GM19455 (cell line): ENCODE results near the gene COA8.

ENCODE experiments used
- ATAC-seq: cut with Tn5 transposase; IDR thresholded peaks from one replicate; pipeline ENCODE4 v1.9.1; 2021; ENCODE audit not compliant: unreplicated experiment

The COA8 gene

DNA sequence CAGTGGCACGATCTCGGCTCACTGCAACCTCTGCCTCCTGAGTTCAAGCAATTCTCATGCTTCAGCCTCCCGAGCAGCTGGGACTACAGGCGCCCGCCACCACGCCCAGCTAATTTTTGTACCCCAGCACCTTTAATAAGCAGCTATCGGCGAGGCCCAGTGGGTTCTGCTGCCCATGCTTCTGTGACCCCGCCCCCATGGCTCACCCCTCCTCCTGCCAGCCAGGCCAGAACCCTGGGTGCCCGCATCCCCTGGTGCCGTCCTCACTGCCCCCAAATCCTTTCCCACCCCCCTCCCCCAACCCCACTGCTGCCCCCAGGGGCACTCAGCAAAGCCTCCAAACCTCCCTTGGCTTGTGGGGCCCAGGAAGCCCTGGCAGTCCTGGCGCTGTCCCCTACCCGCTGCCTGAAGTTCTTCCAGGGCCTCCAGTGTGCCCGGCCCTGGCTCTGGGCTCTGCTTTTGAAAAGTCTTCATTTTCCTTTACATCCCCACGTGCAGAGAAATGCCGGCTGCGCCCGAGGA lies 14.8 kb upstream of the COA8 start:
- no peak for ATAC-seq

DNA sequence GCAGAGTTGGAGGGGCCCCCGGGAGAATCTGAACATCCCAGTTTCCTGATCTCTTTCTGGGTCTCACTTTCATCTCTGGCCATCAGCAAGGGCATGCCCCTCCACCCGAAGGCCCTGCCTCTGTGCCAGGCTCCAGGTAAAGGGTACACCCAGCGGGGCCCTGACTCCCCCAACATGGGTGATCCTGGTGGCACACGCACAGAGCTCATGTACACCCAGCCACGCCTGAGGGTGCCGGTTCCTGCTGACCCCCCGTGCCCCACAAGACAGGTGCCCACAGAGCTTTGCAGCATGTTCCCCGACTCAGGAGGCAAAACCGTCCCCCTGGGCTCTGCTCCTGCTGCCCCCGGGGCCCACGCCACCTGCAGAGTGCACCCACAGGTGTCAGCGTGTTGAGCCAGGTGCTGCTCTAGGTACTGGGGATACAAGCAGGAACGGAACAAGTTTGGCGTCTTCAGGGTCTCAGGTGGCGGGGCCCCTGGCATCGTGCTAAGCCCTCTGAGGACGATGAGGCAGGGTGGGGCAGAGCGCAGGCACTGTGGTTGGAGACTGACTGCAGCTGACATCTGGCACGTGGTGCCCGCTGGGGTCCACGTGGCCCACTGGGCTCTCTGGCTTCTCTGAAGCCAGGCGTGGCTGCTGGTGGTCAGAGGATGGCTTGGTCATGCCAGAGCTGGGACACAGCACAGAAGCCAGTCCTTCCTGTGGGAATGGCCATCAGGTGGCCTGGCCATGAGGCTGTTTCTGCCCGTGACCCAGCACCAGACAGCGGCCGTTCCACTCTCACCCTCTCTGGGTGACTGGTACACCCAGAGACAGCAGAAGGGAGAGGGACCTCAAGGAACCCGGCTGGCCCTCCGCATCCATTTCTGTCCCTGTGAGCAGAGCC lies 14.1 kb upstream of the COA8 start:
- no peak for ATAC-seq

DNA sequence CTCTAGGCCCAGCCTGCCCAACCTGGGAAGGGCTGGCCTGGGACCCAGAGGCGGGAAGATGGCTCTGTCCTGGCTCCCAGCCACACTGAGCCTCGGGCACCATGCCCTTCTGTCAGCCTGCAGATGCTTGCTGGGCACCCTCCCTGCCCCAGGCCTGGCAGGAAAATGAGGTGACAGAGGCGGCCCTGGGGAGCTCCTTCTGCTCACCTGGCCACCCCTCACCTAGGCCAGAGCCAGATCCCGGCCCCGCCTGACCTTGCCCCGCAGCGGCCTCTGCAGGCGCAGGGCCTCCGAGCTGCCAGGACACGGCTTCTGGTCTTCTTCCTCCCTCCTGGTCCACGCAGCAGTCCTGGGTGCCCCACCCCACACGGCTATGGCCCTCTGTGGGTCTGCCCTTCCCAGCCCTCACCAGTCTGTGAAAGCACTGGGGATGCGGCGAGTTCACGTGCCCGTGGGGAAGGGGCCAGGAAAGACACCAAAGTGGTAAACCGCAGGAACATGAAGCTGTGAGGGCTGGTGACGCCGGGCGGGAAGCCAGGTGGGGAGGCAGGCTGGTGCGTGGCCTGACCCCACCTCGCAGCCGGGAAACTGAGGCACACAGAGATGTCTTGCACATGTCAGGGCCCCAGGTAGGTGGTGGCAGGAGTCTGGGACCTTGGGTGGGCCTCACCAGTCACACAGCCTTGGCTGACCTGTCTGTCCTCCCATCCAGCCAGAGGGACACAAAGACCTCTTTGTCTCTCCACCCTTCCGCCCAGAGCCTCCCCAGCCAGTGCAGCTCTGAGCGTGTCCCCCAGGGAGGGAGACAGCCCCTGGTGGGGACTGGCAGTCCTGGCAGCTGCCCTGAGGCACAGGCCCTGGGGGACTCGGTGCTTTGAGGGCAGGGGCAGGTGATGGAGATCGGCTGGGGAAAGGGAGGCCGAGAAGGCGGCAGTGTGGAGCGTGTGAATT lies 13.1 kb upstream of the COA8 start:
- ATAC-seq, result no peak

DNA sequence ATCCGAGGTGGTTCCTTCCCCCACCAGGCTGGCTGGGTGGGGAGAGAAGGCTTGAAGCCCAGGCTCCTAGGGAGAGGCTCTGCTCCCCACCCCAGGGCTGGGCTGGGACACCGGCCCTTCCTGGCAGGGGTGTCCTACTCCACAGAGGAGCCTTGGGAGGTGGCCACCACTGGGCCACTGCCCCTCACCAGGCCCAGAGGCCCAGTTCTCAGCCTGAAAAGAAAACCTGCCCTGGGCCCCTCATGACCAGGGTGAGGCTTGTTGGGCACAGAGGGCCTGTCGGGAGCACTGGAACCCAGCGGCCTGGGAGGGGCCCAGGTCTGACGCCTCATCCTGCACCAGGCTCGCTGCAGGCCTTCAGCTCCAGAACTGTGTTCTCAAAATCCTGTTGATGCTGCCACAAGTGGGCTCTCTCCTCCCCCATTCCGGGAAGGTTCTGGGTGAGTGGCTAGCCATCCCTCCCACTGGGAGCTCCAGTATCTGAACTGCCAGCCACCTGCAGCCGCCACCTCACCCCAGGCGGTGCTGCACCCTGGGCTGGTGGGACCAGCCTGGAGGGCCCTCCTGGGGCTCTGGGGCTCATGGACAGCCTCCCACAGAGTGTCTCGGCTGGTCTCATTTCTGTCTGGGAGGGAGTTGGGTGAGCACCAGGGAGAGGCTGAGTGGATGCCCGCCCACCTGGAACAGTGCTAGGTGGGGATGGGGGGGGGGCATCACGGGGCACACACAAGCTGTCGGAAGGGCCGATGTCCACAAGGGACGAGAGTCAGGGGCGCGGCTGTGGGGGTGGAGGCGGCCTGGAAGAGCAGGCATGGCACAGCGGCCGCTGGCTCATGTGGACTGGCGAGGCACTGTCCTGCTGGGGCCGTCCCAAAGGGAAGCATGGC lies 12.1 kb upstream of the COA8 start:
- no peak for ATAC-seq

DNA sequence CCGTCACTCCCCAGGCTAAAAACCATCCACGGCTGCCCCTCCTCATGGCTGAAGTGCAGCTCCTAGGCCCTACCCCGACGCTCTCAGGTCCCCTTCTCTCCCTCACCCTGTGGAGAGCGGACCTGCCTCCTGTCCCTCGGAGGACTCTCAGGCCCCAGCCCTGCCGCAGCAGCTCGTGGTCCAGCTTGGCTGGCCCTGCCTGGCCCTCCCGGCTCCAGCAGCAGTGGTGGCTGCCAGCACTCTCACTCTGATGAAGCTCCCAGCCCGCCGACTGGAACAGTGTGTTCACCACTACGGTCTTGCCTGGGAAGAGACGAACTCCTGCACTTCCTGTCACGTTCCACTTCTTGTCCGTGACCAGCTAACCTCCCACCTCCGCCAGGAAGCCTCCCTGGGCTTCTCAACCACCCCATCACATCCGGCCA lies 11.4 kb upstream of the COA8 start:
- ATAC-seq, result no peak

DNA sequence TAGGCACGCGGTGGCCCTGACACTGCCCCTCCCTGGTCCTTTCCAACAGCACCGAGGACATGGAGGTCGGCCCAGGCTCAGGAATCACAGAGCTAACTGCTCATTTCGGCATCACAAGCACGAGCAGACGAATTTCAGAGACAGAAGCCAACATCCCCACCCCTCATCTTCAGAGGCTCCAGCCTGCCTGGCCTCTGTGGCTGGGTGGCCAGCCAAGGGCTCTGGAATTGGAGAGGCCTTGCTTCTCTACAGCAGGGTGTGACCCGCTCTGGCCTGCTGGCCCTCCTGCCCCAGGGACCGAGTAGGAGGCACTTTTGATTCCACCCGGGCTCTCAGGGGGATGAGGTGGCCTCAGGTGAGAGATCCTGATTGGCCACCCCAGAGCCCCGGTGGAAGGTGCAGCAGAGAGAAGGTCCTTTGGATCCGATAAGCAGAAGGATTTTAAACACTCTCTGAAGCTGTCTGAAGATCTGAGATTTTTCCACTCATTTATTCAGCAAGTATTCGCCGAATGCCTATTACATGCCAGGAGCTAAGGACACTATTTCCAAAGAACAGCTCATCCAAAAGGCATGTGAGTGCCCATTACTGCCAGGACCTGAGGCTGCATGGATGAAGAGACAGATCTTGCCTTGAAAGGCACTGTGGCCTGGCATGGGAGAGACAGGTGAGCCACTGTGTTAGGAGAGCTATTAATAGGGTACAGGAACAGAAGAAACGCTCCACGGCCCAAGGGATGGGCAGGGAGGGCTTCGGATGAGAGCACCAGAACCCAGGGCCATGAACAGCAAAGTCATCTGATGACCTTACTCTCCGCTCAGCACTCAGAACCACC lies 10.5 kb upstream of the COA8 start:
- ATAC-seq, result no peak

DNA sequence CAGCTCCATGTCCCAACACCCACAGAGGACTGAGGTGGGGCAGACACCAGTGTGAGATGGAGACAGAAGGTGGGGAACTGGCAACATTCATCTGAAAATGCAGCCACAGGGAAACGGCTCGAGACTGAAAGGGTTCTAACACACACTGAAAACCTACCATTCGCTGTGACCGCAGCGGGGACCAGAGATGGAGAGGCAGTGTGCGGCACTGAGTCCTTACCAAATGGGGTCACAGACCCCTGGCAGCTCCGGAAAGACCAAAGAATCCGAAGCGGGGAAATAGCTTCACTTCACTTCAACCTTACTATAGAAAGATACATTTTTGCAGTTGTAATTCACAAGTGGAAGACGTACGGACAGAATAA lies 9.9 kb upstream of the COA8 start:
- ATAC-seq, result no peak

DNA sequence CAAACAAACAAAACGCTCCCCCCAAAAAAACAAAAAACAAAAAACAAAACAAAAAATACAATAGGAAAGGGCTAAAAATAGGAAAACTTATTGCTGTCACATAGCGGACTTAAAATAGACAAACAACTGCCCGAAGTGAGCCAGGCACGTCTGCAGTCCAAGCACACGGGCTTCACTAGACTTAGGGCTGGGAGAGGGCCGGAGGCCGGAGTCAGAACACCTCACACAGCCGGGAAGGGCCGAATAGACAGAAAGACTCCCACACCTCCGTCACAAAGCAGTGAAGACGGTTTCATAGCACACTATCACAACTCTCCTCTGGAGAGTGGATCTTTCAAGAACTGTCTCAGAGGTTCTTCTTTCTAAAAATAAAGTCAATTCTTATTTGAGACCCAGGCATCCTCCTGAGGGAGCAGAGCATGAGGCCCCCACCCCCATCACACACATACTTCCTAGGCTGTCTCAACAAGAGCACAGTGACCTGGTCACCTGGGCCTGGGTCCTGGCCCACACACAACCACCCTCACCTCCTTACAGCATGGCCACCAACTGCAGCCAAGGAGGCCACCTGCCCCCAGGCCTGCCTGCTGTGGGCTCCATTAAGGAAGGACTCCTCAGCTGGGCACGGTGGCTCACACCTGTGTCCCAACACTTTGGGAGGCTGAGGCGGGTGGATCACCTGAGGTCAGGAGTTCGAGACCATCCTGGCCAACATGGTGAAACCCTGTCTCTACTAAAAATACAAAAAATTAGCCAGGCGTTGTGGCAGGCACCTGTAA lies 7.0 kb upstream of the COA8 start:
- ATAC-seq, result no peak

DNA sequence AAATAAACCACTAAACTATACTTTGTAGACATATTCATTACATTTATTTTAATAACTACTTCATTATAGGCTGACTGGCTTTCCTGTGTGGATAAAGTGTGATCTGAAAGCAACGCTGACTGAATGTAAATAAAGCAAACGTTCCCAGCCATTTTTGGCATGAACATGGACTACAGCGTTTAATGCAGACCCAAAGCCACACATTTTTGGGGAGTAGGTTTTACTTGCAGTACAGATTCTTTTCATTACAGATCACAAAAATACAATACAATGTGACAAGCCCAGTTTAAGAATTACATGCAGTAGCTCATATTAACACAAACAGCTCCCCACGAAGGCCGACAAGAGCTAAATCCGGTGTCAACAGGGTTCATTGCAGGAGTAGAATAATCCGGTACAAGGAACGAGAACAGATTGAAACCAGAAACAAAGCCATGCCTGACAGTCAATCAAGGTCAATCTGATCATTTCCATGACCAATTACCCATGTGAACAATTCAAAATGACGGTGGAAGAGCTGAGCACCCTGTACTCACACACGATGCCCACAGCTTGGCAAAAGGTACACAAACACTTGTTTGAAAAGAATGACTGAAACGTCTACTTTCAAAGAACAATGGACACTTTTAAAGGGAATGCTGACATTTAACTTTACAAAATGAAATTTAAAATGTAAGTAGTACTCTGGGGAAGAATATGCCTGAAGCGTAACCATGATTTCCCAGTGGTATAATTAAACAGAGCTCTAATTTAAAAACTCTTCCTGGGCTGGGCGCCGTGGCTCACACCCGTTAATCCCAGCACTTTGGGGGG lies 5.6 kb upstream of the COA8 start:
- ATAC-seq, result no peak

DNA sequence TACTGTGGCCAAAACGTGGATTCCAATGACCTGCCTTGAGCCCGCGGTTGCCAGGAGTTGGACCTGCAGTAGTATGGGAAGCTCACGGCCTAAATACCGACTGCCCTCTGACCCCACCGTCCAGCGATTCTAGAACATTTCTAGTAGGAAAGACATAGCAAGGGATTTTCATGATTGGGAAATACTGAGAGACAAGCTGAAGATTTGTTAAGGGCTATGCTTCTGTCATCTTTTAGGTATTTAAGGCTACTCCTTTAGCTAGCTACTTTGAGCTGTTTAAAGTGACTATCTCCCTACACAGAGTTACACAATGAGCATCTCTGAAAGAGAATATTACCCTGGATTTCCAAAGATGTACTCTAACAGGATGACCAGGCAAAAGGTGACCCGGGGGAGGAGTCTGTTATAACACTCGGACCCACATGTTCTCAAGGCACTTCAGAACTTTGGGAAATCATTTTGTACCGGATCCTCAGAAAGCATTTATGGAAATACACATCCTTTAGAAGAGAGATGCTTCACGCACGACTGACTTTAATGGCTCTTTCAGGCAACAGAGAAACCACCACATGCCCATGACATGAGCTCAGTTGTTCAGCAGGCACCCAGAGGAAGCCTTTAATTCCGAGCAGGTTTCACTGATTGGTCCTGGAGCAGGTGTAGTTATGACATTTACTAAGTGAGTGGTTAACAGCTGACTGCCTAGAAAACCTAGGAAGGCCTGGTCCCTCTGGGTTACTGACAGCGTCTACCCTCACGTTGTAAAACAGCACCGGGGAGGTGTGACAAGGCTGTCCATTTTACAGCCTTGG lies 4.5 kb upstream of the COA8 start:
- no peak for ATAC-seq

DNA sequence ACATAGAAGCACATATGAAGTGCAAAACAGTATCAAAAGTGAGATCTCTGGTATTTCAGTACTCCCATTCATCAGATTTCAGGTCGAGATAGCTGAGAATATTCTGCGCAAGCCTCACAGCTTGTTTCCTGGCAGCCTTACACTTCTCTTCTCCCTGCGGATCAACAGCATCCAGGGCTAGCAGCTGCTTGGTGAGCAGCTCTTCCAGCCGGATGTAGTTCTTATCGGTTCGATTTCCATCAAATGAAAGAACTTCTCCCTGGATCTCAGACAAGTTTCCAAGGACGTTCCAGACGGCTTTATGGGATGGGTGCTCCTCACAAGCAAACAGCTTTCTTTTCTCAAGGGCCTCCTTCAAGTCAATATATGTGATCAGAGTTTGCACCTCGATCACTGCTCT lies 3.0 kb upstream of the COA8 start:
- no peak for ATAC-seq

DNA sequence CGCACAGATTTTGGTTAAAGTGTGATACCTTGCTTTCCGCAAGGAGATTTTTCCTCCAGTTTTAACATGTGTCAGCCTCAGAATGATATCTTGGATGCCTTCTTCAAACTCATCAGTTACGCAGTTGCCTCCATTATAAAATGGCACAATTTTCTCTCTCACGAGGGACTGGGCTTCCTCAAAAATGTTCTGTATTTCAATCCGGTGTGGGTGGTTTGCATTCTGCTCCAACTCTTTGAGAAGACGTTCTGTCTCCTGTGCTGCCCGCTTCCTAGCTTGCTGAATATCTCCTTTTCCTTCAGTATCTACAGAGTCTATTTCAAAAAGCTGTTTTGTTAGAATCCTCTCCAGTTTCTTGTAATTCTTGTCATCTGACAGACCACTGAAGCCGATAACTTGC lies 2.1 kb upstream of the COA8 start:
- no peak for ATAC-seq

DNA sequence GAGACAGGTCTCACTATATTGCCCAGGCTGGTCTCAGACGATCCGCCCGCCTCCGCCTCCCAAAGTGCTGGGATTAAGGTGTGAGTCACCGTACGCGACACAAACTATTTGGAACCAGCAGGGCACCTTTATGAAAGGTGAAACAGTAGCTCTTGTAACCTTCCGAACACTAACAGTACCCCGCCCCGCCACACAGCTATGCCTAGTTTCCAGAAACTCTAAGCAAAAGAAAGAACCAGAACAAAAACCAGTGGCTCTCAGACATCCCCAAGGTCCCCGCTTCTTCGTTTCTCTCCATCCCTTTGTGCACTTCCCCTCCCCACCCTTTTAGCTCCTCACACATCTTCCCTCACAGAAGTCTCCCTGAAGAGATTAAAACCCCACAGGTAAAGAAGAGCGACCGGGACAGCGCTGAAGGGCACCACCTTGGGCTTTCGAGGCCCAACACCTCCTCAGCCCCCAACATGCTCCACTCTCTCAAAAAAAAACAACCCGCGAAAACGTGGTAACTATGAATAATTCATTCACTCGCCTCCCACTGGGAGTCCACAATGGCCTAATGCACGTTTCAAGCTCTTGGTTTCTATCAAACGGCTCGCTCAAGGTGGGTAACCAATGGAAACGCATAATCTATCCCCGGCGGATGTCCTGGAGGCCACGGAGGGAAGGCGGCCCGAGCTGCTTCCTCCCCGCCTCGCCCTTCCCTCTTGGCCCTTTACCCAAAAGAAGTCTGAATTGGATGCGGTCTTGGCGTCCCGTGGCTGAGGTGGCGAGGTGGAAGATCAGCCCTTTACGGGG lies 1.2 kb upstream of the COA8 start:
- peak; percentile 22 for ATAC-seq

DNA sequence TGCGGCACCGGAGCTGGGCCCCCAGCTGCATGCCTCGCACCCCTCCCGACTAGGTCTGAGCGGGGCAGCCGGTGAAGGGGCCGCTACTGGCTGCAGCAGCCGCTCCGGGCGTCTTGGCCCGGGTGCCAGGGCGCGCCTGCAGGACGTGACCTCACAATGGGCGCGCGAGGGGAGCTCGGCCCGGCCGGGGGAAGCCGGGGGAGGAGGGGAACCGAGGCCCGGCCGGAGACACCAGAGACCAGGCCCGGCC lies 656 bp upstream of the COA8 start:
- ATAC-seq, result peak; percentile 27

DNA sequence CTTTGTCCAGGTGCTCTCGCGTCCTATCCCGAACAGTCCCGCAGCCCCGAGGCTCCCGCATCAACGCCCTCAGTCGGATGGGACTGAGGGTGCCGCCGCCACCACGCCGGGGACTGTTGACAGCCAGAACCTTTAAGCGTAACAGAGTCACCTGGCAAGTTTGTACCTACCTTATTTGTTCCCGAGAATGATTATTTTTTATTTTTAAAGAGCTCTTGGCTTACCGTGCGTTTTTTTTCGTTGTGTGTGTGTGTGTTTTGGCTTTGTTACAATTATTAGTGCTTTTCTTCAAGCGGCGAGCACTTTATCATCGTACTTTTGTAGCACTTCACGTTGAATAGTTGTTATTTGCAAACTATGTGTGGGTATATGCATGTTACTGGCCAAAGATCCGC lies 463 bp downstream of the COA8 start:
- no peak for ATAC-seq

DNA sequence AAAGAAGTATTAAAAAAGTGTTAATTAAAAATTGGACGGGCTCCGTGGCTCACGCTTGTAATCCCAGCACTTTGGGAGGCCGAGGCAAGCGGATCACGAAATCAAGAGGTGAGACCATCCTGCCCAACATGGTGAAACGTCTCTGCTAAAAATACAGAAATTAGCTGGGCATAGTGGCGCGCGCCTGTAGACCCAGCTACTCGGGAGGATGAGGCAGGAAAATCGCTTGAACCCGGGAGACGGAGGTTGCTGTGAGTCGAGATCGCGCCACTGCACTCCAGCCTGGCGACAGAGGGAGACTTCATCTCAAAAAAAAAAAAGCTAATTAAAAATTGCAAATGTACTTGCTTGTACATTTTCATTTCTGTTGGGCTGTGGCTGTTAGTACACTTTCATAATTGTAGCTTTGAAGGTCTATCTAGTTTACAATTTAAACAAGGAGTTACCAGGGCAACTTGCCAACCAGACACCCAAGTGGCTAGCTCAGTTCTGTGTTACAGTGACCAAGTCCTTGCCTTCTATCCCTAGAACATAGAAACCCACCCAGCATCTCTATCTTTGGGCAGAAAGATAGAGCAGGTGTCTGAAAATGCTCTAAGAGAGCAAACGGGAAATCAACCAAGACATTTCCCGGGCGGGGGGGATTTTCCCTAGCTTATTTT lies 1.2 kb downstream of the COA8 start:
- ATAC-seq, result no peak
